GM10847 (cell line): ENCODE data around the gene CHML.

Experiments used
- POLR2A ChIP-seq: IDR thresholded peaks from 2 replicates; pipeline ENCODE4 v1.6.1; 2011; ENCODE audit not compliant: insufficient read length; ENCODE audit errors: extremely low read depth

Gene CHML

GRCh38 chr1:241632987-241633386 is 7.2 kb downstream of the CHML start:
- no peak for TF ChIP-seq POLR2A

GRCh38 chr1:241631674-241632073 is 8.5 kb downstream of the CHML start:
- TF ChIP-seq POLR2A, result no peak

- no peak for TF ChIP-seq POLR2A
Measured at GRCh38 chr1:241630899-241631298, 9.3 kb downstream of the CHML start.

- TF ChIP-seq POLR2A, result no peak
Measured at GRCh38 chr1:241630476-241630875, 9.7 kb downstream of the CHML start.

GRCh38 chr1:241630005-241630404 is 10.2 kb downstream of the CHML start:
- TF ChIP-seq POLR2A, result no peak

GRCh38 chr1:241627453-241628259 is 12.5 kb downstream of the CHML start:
- no peak for TF ChIP-seq POLR2A

- TF ChIP-seq POLR2A, result no peak
Measured at GRCh38 chr1:241624935-241625334, 15.2 kb downstream of the CHML start.

- no peak for TF ChIP-seq POLR2A
Measured at GRCh38 chr1:241622669-241623068, 17.5 kb downstream of the CHML start.

- no peak for TF ChIP-seq POLR2A
Measured at GRCh38 chr1:241617426-241617825, 22.7 kb downstream of the CHML start.

- TF ChIP-seq POLR2A, result no peak
Measured at GRCh38 chr1:241615043-241615974, 24.9 kb downstream of the CHML start.

GRCh38 chr1:241614572-241614971 is 25.6 kb downstream of the CHML start:
- TF ChIP-seq POLR2A, result no peak

GRCh38 chr1:241614144-241614543 is 26.0 kb downstream of the CHML start:
- no peak for TF ChIP-seq POLR2A

- TF ChIP-seq POLR2A, result no peak
Measured at GRCh38 chr1:241612533-241613477, 27.4 kb downstream of the CHML start.

- no peak for TF ChIP-seq POLR2A
Measured at GRCh38 chr1:241611736-241612135, 28.4 kb downstream of the CHML start.

- no peak for TF ChIP-seq POLR2A
Measured at GRCh38 chr1:241611063-241611462, 29.1 kb downstream of the CHML start.

GRCh38 chr1:241610056-241610815 is 29.9 kb downstream of the CHML start:
- no peak for TF ChIP-seq POLR2A
